ENCODE measurements around the gene CDH22. TPM values are rescaled to one million over a fixed set of nuclear protein-coding genes. Genes with fewer than 3 reads are reported as not detected.

Gene CDH22
- total RNA-seq, 1 experiment from 2014 or later = not detected

GRCh38 chr20:46152824-46153586 lies 155.3 kb downstream of the CDH22 start:
- no peaks in the 10 kb centered on the region for H3K36me3 Mint-ChIP-seq (ENCODE audit: insufficient read depth, unreplicated experiment)
- peaks cover 18% of the 10 kb centered on the region for H3K27me3 Mint-ChIP-seq (ENCODE audit: insufficient read depth, unreplicated experiment)
- CTCF ChIA-PET = interaction anchor here (0.6 to 1.4 kb wide), 3 partner anchors 16 to 228 kb away, joined by 3 to 4 read pairs (median 3); no protein-coding TSS in a partner anchor
- H3K4me3 Mint-ChIP-seq (ENCODE audit: unreplicated experiment) = no peak overlapping the region
- intact Hi-C loops (cut with micrococcal nuclease) = no loop called here
- H3K27ac Mint-ChIP-seq (ENCODE audit: low read depth, unreplicated experiment) = no peak overlapping the region
- no peaks in the 10 kb centered on the region for H3K9me3 Mint-ChIP-seq (ENCODE audit: unreplicated experiment)
- TF ChIP-seq CTCF (IDR thresholded peaks at IDR 0.05; ENCODE audit: unreplicated experiment) = no peak
- no peak for DNase-seq (ENCODE audit: unreplicated experiment)
- H3K4me1 Mint-ChIP-seq (ENCODE audit: insufficient read depth, unreplicated experiment) = no peaks in the 10 kb centered on the region
- POLR2A ChIA-PET = interaction anchor here (0.6 kb wide), 1 partner anchor 149 kb away, joined by 3 read pairs; no protein-coding TSS in a partner anchor
- BruUV-seq (replicated peaks) = no TSS peak

- intact Hi-C loops (cut with micrococcal nuclease) = no loop called here
- TF ChIP-seq CTCF (IDR thresholded peaks at IDR 0.05; ENCODE audit: unreplicated experiment) = peak; percentile 27
- H3K4me1 Mint-ChIP-seq (ENCODE audit: insufficient read depth, unreplicated experiment) = no peaks in the 10 kb centered on the region
- DNase-seq (ENCODE audit: unreplicated experiment) = no peak
- H3K9me3 Mint-ChIP-seq (ENCODE audit: unreplicated experiment) = no peaks in the 10 kb centered on the region
- no TSS peak for BruUV-seq (replicated peaks)
- no peak overlapping the region for H3K4me3 Mint-ChIP-seq (ENCODE audit: unreplicated experiment)
- POLR2A ChIA-PET = no interaction called here
- no peaks in the 10 kb centered on the region for H3K36me3 Mint-ChIP-seq (ENCODE audit: insufficient read depth, unreplicated experiment)
- no peak overlapping the region for H3K27ac Mint-ChIP-seq (ENCODE audit: low read depth, unreplicated experiment)
- CTCF ChIA-PET = interaction anchor here (0.6 to 1.6 kb wide), 7 partner anchors 10 to 191 kb away, joined by 3 to 6 read pairs (median 4); no protein-coding TSS in a partner anchor
- H3K27me3 Mint-ChIP-seq (ENCODE audit: insufficient read depth, unreplicated experiment) = peaks cover 18% of the 10 kb centered on the region
These were observed 156.4 kb downstream of the CDH22 start for GRCh38 chr20:46151936-46152335.

GRCh38 chr20:46150943-46151342 lies 157.4 kb downstream of the CDH22 start:
- POLR2A ChIA-PET = no interaction called here
- Mint-ChIP-seq H3K4me3 (ENCODE audit: unreplicated experiment) (no peak overlapping the region), H3K4me1 (ENCODE audit: insufficient read depth, unreplicated experiment) (no peaks in the 10 kb centered on the region), H3K27ac (ENCODE audit: low read depth, unreplicated experiment) (no peak overlapping the region), H3K36me3 (ENCODE audit: insufficient read depth, unreplicated experiment) (no peaks in the 10 kb centered on the region), H3K27me3 (ENCODE audit: insufficient read depth, unreplicated experiment) (peaks cover 16% of the 10 kb centered on the region), H3K9me3 (ENCODE audit: unreplicated experiment) (no peaks in the 10 kb centered on the region)
- CTCF ChIA-PET = interaction anchor here (0.7 to 1.6 kb wide), 7 partner anchors 11 to 302 kb away, joined by 3 to 6 read pairs (median 3); no protein-coding TSS in a partner anchor
- no TSS peak for BruUV-seq (replicated peaks)
- no peak for DNase-seq (ENCODE audit: unreplicated experiment)
- no peak for TF ChIP-seq CTCF (IDR thresholded peaks at IDR 0.05; ENCODE audit: unreplicated experiment)
- intact Hi-C loops (cut with micrococcal nuclease) = no loop called here

DNA sequence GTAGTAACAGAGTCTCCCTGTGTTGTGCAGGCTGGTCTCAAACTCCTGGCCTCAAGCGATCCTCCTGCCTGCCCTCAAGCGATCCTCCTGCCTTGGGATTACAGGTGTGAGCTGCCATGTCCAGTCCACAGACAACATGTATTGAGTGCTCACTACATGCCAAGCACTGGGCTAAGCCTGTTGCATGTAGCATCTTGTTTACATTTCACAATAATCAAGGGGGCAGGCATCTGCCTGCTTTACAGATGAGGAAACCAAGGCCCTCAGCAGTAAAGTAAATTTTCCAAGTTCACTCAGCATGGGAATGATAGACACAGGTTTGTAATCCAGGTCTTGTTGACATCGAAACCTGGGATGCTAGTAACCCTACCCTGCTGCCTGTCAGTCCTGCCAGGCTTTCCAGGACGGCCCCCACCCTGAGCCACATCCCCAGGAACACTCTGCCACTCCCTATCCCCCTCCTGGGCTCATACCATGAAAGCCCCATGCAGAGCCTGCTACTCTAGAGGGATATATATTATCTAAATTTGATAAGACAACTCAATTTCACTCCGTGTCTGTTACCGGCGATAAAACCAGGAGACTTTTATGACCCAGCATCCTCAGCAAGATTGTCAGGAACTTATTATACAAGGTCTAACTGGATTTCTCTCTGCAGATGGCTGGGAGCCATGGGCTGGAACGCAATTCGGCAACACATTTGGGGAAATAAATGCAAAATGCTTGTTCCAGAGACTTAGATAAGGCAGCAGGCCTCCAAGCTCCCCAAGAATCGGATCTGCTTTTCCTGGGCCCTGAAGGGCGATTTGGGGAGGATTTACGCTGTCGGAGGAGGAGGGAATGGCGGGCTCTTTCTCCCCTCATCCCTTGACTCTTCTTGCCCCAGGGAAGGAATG lies 159.7 kb downstream of the CDH22 start:
- no peak overlapping the region for H3K4me3 Mint-ChIP-seq (ENCODE audit: unreplicated experiment)
- POLR2A ChIA-PET = no interaction called here
- CTCF ChIA-PET = interaction anchor here (1.0 to 1.5 kb wide), 3 partner anchors 12 to 16 kb away, joined by 4 to 7 read pairs (median 4); no protein-coding TSS in a partner anchor
- intact Hi-C loops (cut with micrococcal nuclease) = no loop called here
- H3K36me3 Mint-ChIP-seq (ENCODE audit: insufficient read depth, unreplicated experiment) = no peaks in the 10 kb centered on the region
- no peaks in the 10 kb centered on the region for H3K27me3 Mint-ChIP-seq (ENCODE audit: insufficient read depth, unreplicated experiment)
- no peaks in the 10 kb centered on the region for H3K9me3 Mint-ChIP-seq (ENCODE audit: unreplicated experiment)
- H3K27ac Mint-ChIP-seq (ENCODE audit: low read depth, unreplicated experiment) = no peak overlapping the region
- DNase-seq (ENCODE audit: unreplicated experiment) = no peak
- peaks cover 7% of the 10 kb centered on the region for H3K4me1 Mint-ChIP-seq (ENCODE audit: insufficient read depth, unreplicated experiment)
- BruUV-seq (replicated peaks) = no TSS peak
- no peak for TF ChIP-seq CTCF (IDR thresholded peaks at IDR 0.05; ENCODE audit: unreplicated experiment)
